NB4 (cell line): ENCODE measurements around the gene FMN1.
A peak's percentile ranks its signal among the peaks of the same experiment; 100 is the strongest.

ENCODE experiments used
- DNase-seq: peaks from one replicate; pipeline ENCODE4 v3.0.0; 2010; ENCODE audit warnings: low read depth
- H3K4me3 ChIP-seq: one replicate; pipeline ENCODE4 v1.5.1; 2011; ENCODE audit warnings: mild to moderate bottlenecking, low read depth, low read length, moderate library complexity
- MYC ChIP-seq: IDR thresholded peaks from 2 replicates; pipeline ENCODE4 v1.6.1; 2011; ENCODE audit warnings: low read depth, low read length
- POLR2A ChIP-seq: IDR thresholded peaks from 2 replicates; pipeline ENCODE4 v1.6.1; 2011; ENCODE audit warnings: mild to moderate bottlenecking; ENCODE audit not compliant: insufficient read length; ENCODE audit errors: extremely low read depth
- TF ChIP-seq, protein P1 (sequence below): IDR thresholded peaks from one replicate; pipeline ENCODE4 v1.5.1; 2012; ENCODE audit warnings: low read depth, low read length
- TF ChIP-seq, protein P2 (sequence below): IDR thresholded peaks from 2 replicates; pipeline ENCODE4 v1.6.1; 2011; ENCODE audit warnings: low read depth, low read length

Gene FMN1

DNA sequence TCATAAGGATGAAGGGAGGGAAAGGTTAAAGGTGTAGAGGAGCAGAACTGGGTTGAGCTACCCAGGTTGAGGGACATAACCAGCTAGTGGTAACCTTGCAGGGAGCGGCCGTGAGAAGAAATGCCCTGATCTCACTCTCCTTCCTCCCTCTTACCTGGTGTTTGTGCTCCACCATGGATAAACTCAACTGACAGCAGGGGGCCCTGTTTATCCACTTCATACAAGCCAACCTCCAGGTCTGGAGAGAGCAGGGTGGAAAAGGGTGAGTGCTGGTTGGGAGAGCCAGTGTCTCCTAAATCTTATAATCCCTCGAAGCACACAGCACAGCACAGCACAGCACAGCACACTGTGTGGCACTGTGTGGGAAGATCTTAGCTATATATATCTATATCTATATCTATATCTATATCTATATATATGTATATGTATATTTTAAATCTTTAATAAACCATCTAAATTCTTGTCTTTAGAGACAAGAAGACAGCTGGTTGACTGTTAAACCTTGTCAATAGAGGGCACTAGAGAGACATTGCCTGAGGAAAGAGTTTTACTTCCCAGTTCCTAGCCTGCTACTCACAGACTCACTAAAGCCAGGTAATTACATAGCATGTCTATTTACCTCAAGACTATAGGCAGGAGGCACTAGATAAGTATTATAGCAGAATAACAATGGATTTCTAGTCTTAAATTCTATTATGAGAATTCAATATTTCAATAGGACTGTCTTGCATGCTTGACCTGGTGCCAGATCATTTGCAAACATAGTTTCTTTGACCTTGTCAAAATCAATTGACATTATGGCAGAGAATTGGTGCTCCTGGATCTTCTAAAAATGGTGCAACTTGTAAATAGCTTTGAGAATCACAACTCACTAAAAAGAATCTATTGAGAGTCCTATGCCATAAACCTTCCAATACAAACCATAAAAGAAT, 21.7 kb upstream of the FMN1 start:
- peak; percentile 27 for DNase-seq
- TF ChIP-seq, protein P1, sequence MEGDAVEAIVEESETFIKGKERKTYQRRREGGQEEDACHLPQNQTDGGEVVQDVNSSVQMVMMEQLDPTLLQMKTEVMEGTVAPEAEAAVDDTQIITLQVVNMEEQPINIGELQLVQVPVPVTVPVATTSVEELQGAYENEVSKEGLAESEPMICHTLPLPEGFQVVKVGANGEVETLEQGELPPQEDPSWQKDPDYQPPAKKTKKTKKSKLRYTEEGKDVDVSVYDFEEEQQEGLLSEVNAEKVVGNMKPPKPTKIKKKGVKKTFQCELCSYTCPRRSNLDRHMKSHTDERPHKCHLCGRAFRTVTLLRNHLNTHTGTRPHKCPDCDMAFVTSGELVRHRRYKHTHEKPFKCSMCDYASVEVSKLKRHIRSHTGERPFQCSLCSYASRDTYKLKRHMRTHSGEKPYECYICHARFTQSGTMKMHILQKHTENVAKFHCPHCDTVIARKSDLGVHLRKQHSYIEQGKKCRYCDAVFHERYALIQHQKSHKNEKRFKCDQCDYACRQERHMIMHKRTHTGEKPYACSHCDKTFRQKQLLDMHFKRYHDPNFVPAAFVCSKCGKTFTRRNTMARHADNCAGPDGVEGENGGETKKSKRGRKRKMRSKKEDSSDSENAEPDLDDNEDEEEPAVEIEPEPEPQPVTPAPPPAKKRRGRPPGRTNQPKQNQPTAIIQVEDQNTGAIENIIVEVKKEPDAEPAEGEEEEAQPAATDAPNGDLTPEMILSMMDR = peak; percentile 59
- TF ChIP-seq MYC = no peak
- H3K4me3 ChIP-seq = no peak overlapping the region

DNA sequence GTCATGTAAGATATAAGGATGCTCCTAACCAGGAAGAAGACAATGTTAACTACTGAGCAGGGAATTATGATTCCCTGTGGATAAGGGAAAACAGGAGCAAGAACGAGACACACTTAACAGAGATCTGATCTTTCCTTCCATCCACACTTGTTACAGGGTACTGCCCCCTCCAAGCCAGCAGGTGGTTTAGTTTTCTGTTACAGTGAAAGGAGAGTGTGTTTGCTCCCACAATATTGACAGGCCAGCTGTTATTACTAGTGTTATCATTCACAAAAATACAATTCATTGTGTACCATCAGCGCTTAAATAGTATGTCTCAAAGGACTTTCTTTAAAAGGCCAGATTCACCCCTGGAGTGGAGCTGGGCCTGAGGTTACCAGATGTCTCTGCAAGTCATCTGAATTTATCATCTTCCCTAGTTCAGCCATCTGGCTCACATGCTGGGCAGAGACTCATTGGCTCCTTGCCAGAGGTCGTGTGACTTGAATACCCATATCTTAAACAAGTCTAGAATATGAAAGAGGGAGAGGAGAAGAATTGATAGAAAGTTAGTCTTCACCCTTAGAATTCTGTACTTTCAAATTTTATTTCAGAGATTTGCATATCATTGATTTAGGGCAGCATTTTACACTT, 16.8 kb upstream of the FMN1 start:
- TF ChIP-seq MYC = no peak
- TF ChIP-seq, protein P2, sequence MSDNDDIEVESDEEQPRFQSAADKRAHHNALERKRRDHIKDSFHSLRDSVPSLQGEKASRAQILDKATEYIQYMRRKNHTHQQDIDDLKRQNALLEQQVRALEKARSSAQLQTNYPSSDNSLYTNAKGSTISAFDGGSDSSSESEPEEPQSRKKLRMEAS = no peak
- no peak for TF ChIP-seq POLR2A
- TF ChIP-seq, protein P1 = no peak
- no peak overlapping the region for H3K4me3 ChIP-seq
- DNase-seq = no peak

DNA sequence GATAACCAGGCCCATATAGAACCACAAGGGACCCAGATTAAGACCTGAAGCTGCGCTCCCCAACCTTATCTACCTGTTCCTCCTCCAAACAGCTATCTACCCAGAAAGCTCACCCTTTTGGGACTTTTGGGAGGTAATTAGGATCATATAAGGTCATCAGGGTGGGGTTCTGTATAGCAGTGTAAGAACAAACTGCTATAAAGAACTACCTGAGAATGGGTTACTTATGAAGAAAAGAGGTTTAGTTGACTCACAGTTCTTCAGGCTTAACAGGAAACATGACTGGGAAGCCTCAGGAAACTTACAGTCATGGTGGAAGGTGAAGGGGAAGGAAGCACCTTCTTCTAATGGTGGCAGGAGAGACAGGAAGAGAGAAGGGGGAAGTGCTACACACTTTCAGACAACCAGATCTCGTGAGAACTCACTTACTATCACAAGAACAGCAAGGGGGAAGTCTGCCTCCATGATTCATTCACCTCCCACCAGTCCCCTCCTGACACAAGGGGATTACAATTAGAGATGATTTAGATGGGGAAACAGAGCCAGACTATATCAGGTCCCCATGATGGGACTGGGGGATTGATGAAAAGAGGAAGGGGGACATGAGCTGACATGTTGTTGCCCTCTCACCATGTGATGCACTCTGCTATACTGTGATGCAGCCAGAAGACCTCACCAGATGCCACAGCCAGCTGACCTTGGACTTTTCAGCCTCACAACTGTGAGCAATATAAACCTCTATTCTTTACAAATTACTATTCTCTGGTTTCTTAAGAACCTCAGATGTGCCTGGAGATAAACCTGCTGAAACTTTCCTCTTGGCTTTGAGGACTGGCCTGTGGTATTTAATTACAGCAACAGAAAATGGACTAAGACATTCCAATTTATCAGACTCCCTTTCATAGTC, 15.3 kb upstream of the FMN1 start:
- no peak for TF ChIP-seq MYC
- TF ChIP-seq, protein P2 = no peak
- TF ChIP-seq POLR2A = no peak
- TF ChIP-seq, protein P1 = no peak
- no peak overlapping the region for H3K4me3 ChIP-seq
- peak; percentile 25 for DNase-seq

DNA sequence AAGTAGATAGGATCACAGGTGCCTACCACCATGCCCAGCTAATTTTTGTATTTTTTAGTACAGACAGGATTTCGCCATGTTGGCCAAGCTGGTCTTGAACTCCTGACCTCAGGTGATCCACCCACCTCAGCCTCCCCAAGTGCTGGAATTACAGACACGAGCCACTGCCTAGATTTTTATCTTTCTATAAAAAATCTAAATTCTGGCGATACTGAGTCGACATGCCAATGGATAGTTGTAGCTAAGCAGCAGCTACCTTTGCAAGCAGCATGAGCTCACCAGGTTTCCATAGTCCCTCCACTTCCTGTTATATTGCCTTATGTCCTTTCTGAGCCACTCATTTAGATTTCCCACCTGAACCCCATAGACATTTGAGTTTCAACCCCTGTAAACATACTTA, 13.1 kb upstream of the FMN1 start:
- no peak overlapping the region for H3K4me3 ChIP-seq
- TF ChIP-seq MYC = no peak
- TF ChIP-seq POLR2A = no peak
- TF ChIP-seq, protein P1 = no peak
- TF ChIP-seq, protein P2 = no peak
- no peak for DNase-seq

DNA sequence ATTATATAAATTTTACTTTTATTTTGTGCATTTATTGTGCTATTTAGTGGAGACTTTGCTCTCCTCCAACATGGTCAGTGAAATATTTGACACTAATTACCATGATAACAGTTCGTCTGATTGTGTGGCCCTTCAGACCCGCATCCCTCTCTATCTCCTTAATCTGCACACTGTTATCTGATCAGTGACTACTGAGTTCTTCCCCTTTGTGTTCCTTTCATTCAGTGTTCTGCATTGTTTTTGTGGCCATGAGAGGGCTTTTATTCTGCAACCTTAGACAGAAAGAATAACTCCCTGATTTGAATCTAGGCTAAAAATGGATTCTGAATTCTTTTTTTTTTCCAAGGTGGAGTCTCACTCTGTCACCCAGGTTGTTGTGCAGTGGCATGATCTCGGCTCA, 11.9 kb upstream of the FMN1 start:
- DNase-seq = no peak
- H3K4me3 ChIP-seq = no peak overlapping the region
- TF ChIP-seq POLR2A (no peak), MYC (no peak)
- TF ChIP-seq, protein P1 = no peak
- TF ChIP-seq, protein P2 = no peak
